ENCODE measurements around the gene ENKUR.
"Not testable (repeated sequence)": the region's sequence is repeated elsewhere in the genome, so short reads cannot be mapped to it uniquely, and the experiment has no call there.

Gene ENKUR

GRCh38 chr10:24959382-24959730 lies 56.6 kb downstream of the ENKUR start:
- Histone ChIP-seq H3K27me3 (ENCODE audit: control insufficient read depth in 1 of 2, insufficient read depth in 2 of 2, low read length in 2 of 2) (no peaks in the 10 kb centered on the region), H3K9me3 (ENCODE audit: control insufficient read depth in 2 of 2, low read length in 2 of 2) (no peaks in the 10 kb centered on the region), H3K4me3 (ENCODE audit: low read length in 2 of 2) (peak overlapping the region in 1 of 2 donors; percentile 23), H3K36me3 (ENCODE audit: control insufficient read depth in 2 of 2, insufficient read depth in 2 of 2, low read length in 2 of 2) (no peaks in the 10 kb centered on the region), H3K27ac (ENCODE audit: low read length) (peak overlapping the region; percentile 7), H3K9ac (ENCODE audit: low read length in 2 of 2) (no peak overlapping the region), H3K4me1 (ENCODE audit: control insufficient read depth, insufficient read depth, low read length) (no peaks in the 10 kb centered on the region)

- H3K36me3 ChIP-seq (ENCODE audit: control insufficient read depth in 2 of 2, insufficient read depth in 2 of 2, low read length in 2 of 2): no peaks in the 10 kb centered on the region
- H3K9me3 ChIP-seq (ENCODE audit: control insufficient read depth in 2 of 2, low read length in 2 of 2): no peaks in the 10 kb centered on the region
- peak overlapping the region; percentile 7 for H3K27ac ChIP-seq (ENCODE audit: low read length)
- H3K27me3 ChIP-seq (ENCODE audit: control insufficient read depth in 1 of 2, insufficient read depth in 2 of 2, low read length in 2 of 2): no peaks in the 10 kb centered on the region
- H3K4me1 ChIP-seq (ENCODE audit: control insufficient read depth, insufficient read depth, low read length): no peaks in the 10 kb centered on the region
- H3K4me3 ChIP-seq (ENCODE audit: low read length in 2 of 2): peak overlapping the region; percentile 20 to 23
- H3K9ac ChIP-seq (ENCODE audit: low read length in 2 of 2): no peak overlapping the region
Measured at GRCh38 chr10:24958721-24959381, 57.1 kb downstream of the ENKUR start.

- no peak overlapping the region for H3K9ac ChIP-seq (ENCODE audit: low read length in 2 of 2)
- H3K4me1 ChIP-seq (ENCODE audit: control insufficient read depth, insufficient read depth, low read length): peaks cover under 1% of the 10 kb centered on the region
- no peaks in the 10 kb centered on the region for H3K36me3 ChIP-seq (ENCODE audit: control insufficient read depth in 2 of 2, insufficient read depth in 2 of 2, low read length in 2 of 2)
- no peak overlapping the region for H3K27ac ChIP-seq (ENCODE audit: low read length)
- H3K9me3 ChIP-seq (ENCODE audit: control insufficient read depth in 2 of 2, low read length in 2 of 2): no peaks in the 10 kb centered on the region
- peak overlapping the region in 1 of 2 donors; percentile 23 for H3K4me3 ChIP-seq (ENCODE audit: low read length in 2 of 2)
- H3K27me3 ChIP-seq (ENCODE audit: control insufficient read depth in 1 of 2, insufficient read depth in 2 of 2, low read length in 2 of 2): no peaks in the 10 kb centered on the region
Measured at GRCh38 chr10:24958091-24958720, 57.8 kb downstream of the ENKUR start.

GRCh38 chr10:24957624-24958051 lies 58.3 kb downstream of the ENKUR start:
- not testable (repeated sequence) for H3K27ac ChIP-seq (ENCODE audit: low read length); H3K4me3 ChIP-seq (ENCODE audit: low read length in 2 of 2); H3K9ac ChIP-seq (ENCODE audit: low read length in 2 of 2); H3K9me3 ChIP-seq (ENCODE audit: control insufficient read depth in 2 of 2, low read length in 2 of 2); H3K27me3 ChIP-seq (ENCODE audit: control insufficient read depth in 1 of 2, insufficient read depth in 2 of 2, low read length in 2 of 2); H3K36me3 ChIP-seq (ENCODE audit: control insufficient read depth in 2 of 2, insufficient read depth in 2 of 2, low read length in 2 of 2); H3K4me1 ChIP-seq (ENCODE audit: control insufficient read depth, insufficient read depth, low read length)

- H3K36me3 ChIP-seq (ENCODE audit: control insufficient read depth in 2 of 2, insufficient read depth in 2 of 2, low read length in 2 of 2): no peaks in the 10 kb centered on the region
- no peak overlapping the region for H3K27ac ChIP-seq (ENCODE audit: low read length)
- peak overlapping the region in 1 of 2 donors; percentile 78 for H3K4me3 ChIP-seq (ENCODE audit: low read length in 2 of 2)
- H3K4me1 ChIP-seq (ENCODE audit: control insufficient read depth, insufficient read depth, low read length): peaks cover 12% of the 10 kb centered on the region
- H3K9ac ChIP-seq (ENCODE audit: low read length in 2 of 2): peak overlapping the region in 1 of 2 donors; percentile 64
- no peaks in the 10 kb centered on the region for H3K27me3 ChIP-seq (ENCODE audit: control insufficient read depth in 1 of 2, insufficient read depth in 2 of 2, low read length in 2 of 2)
- H3K9me3 ChIP-seq (ENCODE audit: control insufficient read depth in 2 of 2, low read length in 2 of 2): no peaks in the 10 kb centered on the region
Measured at GRCh38 chr10:24953675-24954074, 62.3 kb downstream of the ENKUR start.

- Histone ChIP-seq H3K27ac (ENCODE audit: low read length) (peak overlapping the region; percentile 49), H3K36me3 (ENCODE audit: control insufficient read depth in 2 of 2, insufficient read depth in 2 of 2, low read length in 2 of 2) (no peaks in the 10 kb centered on the region), H3K9ac (ENCODE audit: low read length in 2 of 2) (peak overlapping the region; percentile 54 to 64), H3K4me3 (ENCODE audit: low read length in 2 of 2) (peak overlapping the region; percentile 57 to 78), H3K9me3 (ENCODE audit: control insufficient read depth in 2 of 2, low read length in 2 of 2) (no peaks in the 10 kb centered on the region), H3K27me3 (ENCODE audit: control insufficient read depth in 1 of 2, insufficient read depth in 2 of 2, low read length in 2 of 2) (no peaks in the 10 kb centered on the region), H3K4me1 (ENCODE audit: control insufficient read depth, insufficient read depth, low read length) (peaks cover 15% of the 10 kb centered on the region)
Measured at GRCh38 chr10:24952707-24953645, 63.0 kb downstream of the ENKUR start.

GRCh38 chr10:24952143-24952706 lies 63.7 kb downstream of the ENKUR start, which contains the start of gene PRTFDC1:
TSS of gene PRTFDC1 (minus strand) at chr10:24952606. CDS start at chr10:24952575, 31 bp downstream.
- peak within 1 kb of the TSS; percentile 57 to 78 for H3K4me3 ChIP-seq (ENCODE audit: low read length in 2 of 2)
- no peaks in the 10 kb centered on the region for H3K27me3 ChIP-seq (ENCODE audit: control insufficient read depth in 1 of 2, insufficient read depth in 2 of 2, low read length in 2 of 2)
- H3K4me1 ChIP-seq (ENCODE audit: control insufficient read depth, insufficient read depth, low read length): peaks cover 16% of the 10 kb centered on the region
- peak within 1 kb of the TSS; percentile 54 to 74 for H3K9ac ChIP-seq (ENCODE audit: low read length in 2 of 2)
- H3K9me3 ChIP-seq (ENCODE audit: control insufficient read depth in 2 of 2, low read length in 2 of 2): no peaks in the 10 kb centered on the region
- peak within 1 kb of the TSS; percentile 49 for H3K27ac ChIP-seq (ENCODE audit: low read length)
- no peaks in the 10 kb centered on the region for H3K36me3 ChIP-seq (ENCODE audit: control insufficient read depth in 2 of 2, insufficient read depth in 2 of 2, low read length in 2 of 2)

- H3K4me1 ChIP-seq (ENCODE audit: control insufficient read depth, insufficient read depth, low read length): peaks cover 16% of the 10 kb centered on the region
- H3K4me3 ChIP-seq (ENCODE audit: low read length in 2 of 2): peak overlapping the region; percentile 56 to 78
- H3K27ac ChIP-seq (ENCODE audit: low read length): peak overlapping the region; percentile 49
- H3K9ac ChIP-seq (ENCODE audit: low read length in 2 of 2): peak overlapping the region; percentile 54 to 74
- no peaks in the 10 kb centered on the region for H3K27me3 ChIP-seq (ENCODE audit: control insufficient read depth in 1 of 2, insufficient read depth in 2 of 2, low read length in 2 of 2)
- H3K9me3 ChIP-seq (ENCODE audit: control insufficient read depth in 2 of 2, low read length in 2 of 2): no peaks in the 10 kb centered on the region
- H3K36me3 ChIP-seq (ENCODE audit: control insufficient read depth in 2 of 2, insufficient read depth in 2 of 2, low read length in 2 of 2): no peaks in the 10 kb centered on the region
Measured at GRCh38 chr10:24951201-24952142, 64.5 kb downstream of the ENKUR start.

- H3K36me3 ChIP-seq (ENCODE audit: control insufficient read depth in 2 of 2, insufficient read depth in 2 of 2, low read length in 2 of 2): no peaks in the 10 kb centered on the region
- no peaks in the 10 kb centered on the region for H3K9me3 ChIP-seq (ENCODE audit: control insufficient read depth in 2 of 2, low read length in 2 of 2)
- H3K9ac ChIP-seq (ENCODE audit: low read length in 2 of 2): no peak overlapping the region
- no peak overlapping the region for H3K27ac ChIP-seq (ENCODE audit: low read length)
- peaks cover 16% of the 10 kb centered on the region for H3K4me1 ChIP-seq (ENCODE audit: control insufficient read depth, insufficient read depth, low read length)
- no peaks in the 10 kb centered on the region for H3K27me3 ChIP-seq (ENCODE audit: control insufficient read depth in 1 of 2, insufficient read depth in 2 of 2, low read length in 2 of 2)
- H3K4me3 ChIP-seq (ENCODE audit: low read length in 2 of 2): no peak overlapping the region
Measured at GRCh38 chr10:24950439-24950838, 65.5 kb downstream of the ENKUR start.
